C4-2B (cell line): Measurements from ENCODE around the gene NGDN.

Source experiments
- CTCF ChIP-seq: fragments of 450-650 bp; conservative IDR thresholded peaks from 2 replicates; pipeline ENCODE4 v1.5.1; 2017; ENCODE audit warnings: mild to moderate bottlenecking
- ZFX ChIP-seq: fragments of 450-650 bp; IDR thresholded peaks from 2 replicates; pipeline ENCODE4 v1.6.1; 2017

GRCh38 chr14:23492618-23493272, 23.2 kb downstream of the NGDN start:
- TF ChIP-seq ZFX (no peak), CTCF (no peak)
